ENCODE data around the gene DCHS1.

DCHS1 gene

GRCh38 chr11:6646918-6647679 lies 8.5 kb downstream of the DCHS1 start:
- peak; percentile 8 to 33 for DNase-seq

- DNase-seq, result no peak
Observed at GRCh38 chr11:6646576-6646917, 9.1 kb downstream of the DCHS1 start.

GRCh38 chr11:6646071-6646470 lies 9.5 kb downstream of the DCHS1 start:
- DNase-seq, result peak; percentile 41 to 58

GRCh38 chr11:6642957-6643356 lies 12.7 kb downstream of the DCHS1 start:
- no peak for DNase-seq

- no peak for DNase-seq
Observed at GRCh38 chr11:6640985-6641701, 14.5 kb downstream of the DCHS1 start.

GRCh38 chr11:6640036-6640984 lies 15.3 kb downstream of the DCHS1 start:
- no peak for DNase-seq

- no peak for DNase-seq
Observed at GRCh38 chr11:6638429-6638828, 17.2 kb downstream of the DCHS1 start.

- DNase-seq, result no peak
Observed at GRCh38 chr11:6637871-6638270, 17.7 kb downstream of the DCHS1 start.

- DNase-seq, result no peak
Observed at GRCh38 chr11:6636480-6636879, 19.1 kb downstream of the DCHS1 start.

GRCh38 chr11:6635082-6635932 lies 20.3 kb downstream of the DCHS1 start:
- DNase-seq, result peak; percentile 80 to 82

GRCh38 chr11:6634534-6634933 lies 21.1 kb downstream of the DCHS1 start:
- no peak for DNase-seq

- no peak for DNase-seq
Observed at GRCh38 chr11:6633422-6634408, 21.9 kb downstream of the DCHS1 start.

GRCh38 chr11:6632116-6633073 lies 23.2 kb downstream of the DCHS1 start:
- no peak for DNase-seq

- DNase-seq, result no peak
Observed at GRCh38 chr11:6631361-6631890, 24.2 kb downstream of the DCHS1 start.

GRCh38 chr11:6630632-6631291 lies 24.8 kb downstream of the DCHS1 start:
- no peak for DNase-seq

GRCh38 chr11:6629892-6630631 lies 25.5 kb downstream of the DCHS1 start:
- no peak for DNase-seq

- no peak for DNase-seq
Observed at GRCh38 chr11:6629573-6629891, 26.1 kb downstream of the DCHS1 start.

- no peak for DNase-seq
Observed at GRCh38 chr11:6628526-6628925, 27.1 kb downstream of the DCHS1 start.
